ENCODE measurements around the gene THBS4.

- TF ChIP-seq, protein P1, sequence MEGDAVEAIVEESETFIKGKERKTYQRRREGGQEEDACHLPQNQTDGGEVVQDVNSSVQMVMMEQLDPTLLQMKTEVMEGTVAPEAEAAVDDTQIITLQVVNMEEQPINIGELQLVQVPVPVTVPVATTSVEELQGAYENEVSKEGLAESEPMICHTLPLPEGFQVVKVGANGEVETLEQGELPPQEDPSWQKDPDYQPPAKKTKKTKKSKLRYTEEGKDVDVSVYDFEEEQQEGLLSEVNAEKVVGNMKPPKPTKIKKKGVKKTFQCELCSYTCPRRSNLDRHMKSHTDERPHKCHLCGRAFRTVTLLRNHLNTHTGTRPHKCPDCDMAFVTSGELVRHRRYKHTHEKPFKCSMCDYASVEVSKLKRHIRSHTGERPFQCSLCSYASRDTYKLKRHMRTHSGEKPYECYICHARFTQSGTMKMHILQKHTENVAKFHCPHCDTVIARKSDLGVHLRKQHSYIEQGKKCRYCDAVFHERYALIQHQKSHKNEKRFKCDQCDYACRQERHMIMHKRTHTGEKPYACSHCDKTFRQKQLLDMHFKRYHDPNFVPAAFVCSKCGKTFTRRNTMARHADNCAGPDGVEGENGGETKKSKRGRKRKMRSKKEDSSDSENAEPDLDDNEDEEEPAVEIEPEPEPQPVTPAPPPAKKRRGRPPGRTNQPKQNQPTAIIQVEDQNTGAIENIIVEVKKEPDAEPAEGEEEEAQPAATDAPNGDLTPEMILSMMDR (IDR thresholded peaks at IDR 0.05), result no peak
- TF ChIP-seq POLR2A (IDR thresholded peaks at IDR 0.05), result no peak
- TF ChIP-seq POLR2AphosphoS5 (IDR thresholded peaks at IDR 0.05; ENCODE audit: insufficient read depth in 1 of 2, low read depth in 1 of 2), result no peak
These were observed 589 bp upstream of the THBS4 start for GRCh38 chr5:80034559-80034958.
